SK-N-MC (cell line): ENCODE results near the gene MYCBP2.
"Not testable (repeated sequence)": the region's sequence is repeated elsewhere in the genome, so short reads cannot be mapped to it uniquely, and the experiment has no call there.

Experiments used
- DNase-seq: peaks from one replicate; pipeline ENCODE4 v3.0.0-alpha.2; 2011; ENCODE audit warnings: low read depth, low spot score
- H3K27ac ChIP-seq: fragments of 200-600 bp; sonication (generic); 2 replicates; pipeline ENCODE4 v1.5.1; 2016; ENCODE audit warnings: mixed run types
- H3K36me3 ChIP-seq: fragments of 200-600 bp; sonication (generic); 2 replicates; pipeline ENCODE4 v1.6.1; 2017; ENCODE audit warnings: antibody characterized with exemption, low read length, mixed read lengths; ENCODE audit not compliant: insufficient read depth
- H3K4me3 ChIP-seq: fragments of 200-600 bp; sonication (generic); 2 replicates; pipeline ENCODE4 v1.5.1; 2016
- H3K9ac ChIP-seq: fragments of 200-600 bp; sonication (generic); 2 replicates; pipeline ENCODE4 v1.8.0; 2017; ENCODE audit warnings: mixed run types, mixed read lengths; ENCODE audit not compliant: insufficient read length
- H3K9me3 ChIP-seq: fragments of 200-600 bp; sonication (generic); 2 replicates; pipeline ENCODE4 v1.6.1; 2017; ENCODE audit warnings: low read depth, mild to moderate bottlenecking, antibody characterized with exemption, low read length, moderate library complexity, mixed read lengths
- EZH2 ChIP-seq: fragments of 200-600 bp; sonication (generic); IDR thresholded peaks from one replicate; pipeline ENCODE4 v1.6.1; 2017; ENCODE audit warnings: antibody characterized with exemption
- FOXP2 ChIP-seq: optimal IDR thresholded peaks from 2 replicates; pipeline ENCODE3; 2011; ENCODE audit warnings: mild to moderate bottlenecking, moderate library complexity; ENCODE audit not compliant: insufficient read depth; ENCODE audit errors: extremely low read length, control extremely low read depth
- POLR2AphosphoS5 ChIP-seq: IDR thresholded peaks from 2 replicates; pipeline ENCODE4 v1.6.1; 2012; ENCODE audit warnings: mild to moderate bottlenecking, low read depth, low read length, borderline replicate concordance

MYCBP2 gene

GRCh38 chr13:77359171-77359570, 32.3 kb upstream of the MYCBP2 start:
- no peaks in the 10 kb centered on the region for H3K36me3 ChIP-seq
- H3K9ac ChIP-seq: no peak overlapping the region
- DNase-seq: no peak
- no peak overlapping the region for H3K27ac ChIP-seq
- H3K9me3 ChIP-seq: no peaks in the 10 kb centered on the region
- no peak overlapping the region for H3K4me3 ChIP-seq
- TF ChIP-seq POLR2AphosphoS5 (no peak), EZH2 (no peak), FOXP2 (no peak)

GRCh38 chr13:77358001-77358400, 31.1 kb upstream of the MYCBP2 start:
- H3K27ac ChIP-seq: no peak overlapping the region
- TF ChIP-seq FOXP2: no peak
- TF ChIP-seq EZH2: no peak
- no peak for TF ChIP-seq POLR2AphosphoS5

GRCh38 chr13:77356155-77356554, 29.3 kb upstream of the MYCBP2 start:
- DNase-seq: no peak
- no peak for TF ChIP-seq POLR2AphosphoS5
- H3K9ac ChIP-seq: no peak overlapping the region
- H3K27ac ChIP-seq: no peak overlapping the region
- H3K4me3 ChIP-seq: no peak overlapping the region
- H3K36me3 ChIP-seq: no peaks in the 10 kb centered on the region
- no peaks in the 10 kb centered on the region for H3K9me3 ChIP-seq

More at GRCh38 chr13:77358001-77358400, 31.1 kb upstream of the MYCBP2 start:
- H3K9ac ChIP-seq: no peak overlapping the region
- no peak for DNase-seq
- no peaks in the 10 kb centered on the region for H3K36me3 ChIP-seq
- H3K9me3 ChIP-seq: no peaks in the 10 kb centered on the region
- no peak overlapping the region for H3K4me3 ChIP-seq

GRCh38 chr13:77353995-77354394, 27.1 kb upstream of the MYCBP2 start:
- Histone ChIP-seq H3K36me3 (no peaks in the 10 kb centered on the region), H3K27ac (no peak overlapping the region), H3K4me3 (no peak overlapping the region), H3K9ac (no peak overlapping the region), H3K9me3 (no peaks in the 10 kb centered on the region)
- DNase-seq: no peak
- TF ChIP-seq FOXP2 (no peak), POLR2AphosphoS5 (no peak), EZH2 (no peak)

GRCh38 chr13:77351315-77351714, 24.4 kb upstream of the MYCBP2 start:
- TF ChIP-seq POLR2AphosphoS5 (no peak), EZH2 (no peak), FOXP2 (no peak)
- no peak overlapping the region for H3K4me3 ChIP-seq
- H3K9me3 ChIP-seq: no peaks in the 10 kb centered on the region
- no peak overlapping the region for H3K9ac ChIP-seq
- no peak for DNase-seq
- H3K36me3 ChIP-seq: no peaks in the 10 kb centered on the region
- H3K27ac ChIP-seq: no peak overlapping the region

- H3K9ac ChIP-seq: no peak overlapping the region
- TF ChIP-seq FOXP2: no peak
- TF ChIP-seq EZH2: no peak
- no peak for TF ChIP-seq POLR2AphosphoS5
- H3K9me3 ChIP-seq: no peaks in the 10 kb centered on the region
- H3K36me3 ChIP-seq: no peaks in the 10 kb centered on the region
- H3K27ac ChIP-seq: no peak overlapping the region
- H3K4me3 ChIP-seq: no peak overlapping the region
- DNase-seq: no peak
Observed at GRCh38 chr13:77350811-77351210, 23.9 kb upstream of the MYCBP2 start.

- H3K36me3 ChIP-seq: no peaks in the 10 kb centered on the region
- TF ChIP-seq POLR2AphosphoS5 (no peak), FOXP2 (no peak), EZH2 (no peak)
- no peak overlapping the region for H3K9ac ChIP-seq
- no peak overlapping the region for H3K27ac ChIP-seq
- no peak overlapping the region for H3K4me3 ChIP-seq
- DNase-seq: no peak
- no peaks in the 10 kb centered on the region for H3K9me3 ChIP-seq
Observed at GRCh38 chr13:77349365-77349764, 22.5 kb upstream of the MYCBP2 start.

- not testable (repeated sequence) for H3K36me3 ChIP-seq, H3K4me3 ChIP-seq, H3K27ac ChIP-seq, H3K9ac ChIP-seq, DNase-seq, H3K9me3 ChIP-seq
Observed at GRCh38 chr13:77347351-77347750, 20.5 kb upstream of the MYCBP2 start.

- DNase-seq: no peak
- Histone ChIP-seq H3K36me3 (no peaks in the 10 kb centered on the region), H3K27ac (no peak overlapping the region), H3K9me3 (no peaks in the 10 kb centered on the region), H3K4me3 (no peak overlapping the region), H3K9ac (no peak overlapping the region)
- TF ChIP-seq FOXP2 (no peak), POLR2AphosphoS5 (no peak), EZH2 (no peak)
Observed at GRCh38 chr13:77345150-77345780, 18.4 kb upstream of the MYCBP2 start.
